IMR-90 (cell line): Measurements from ENCODE around the gene MCUB. TPM values are rescaled to one million over a fixed set of nuclear protein-coding genes. Genes with fewer than 3 reads are reported as not detected.

Experiments
- ATAC-seq: fragments of 200-7000 bp; cut with Tn5 transposase; 2 replicates; pipeline ENCODE4 v1.9.1; 2020; ENCODE audit warnings: low read depth, mild to moderate bottlenecking, moderate library complexity
- BruUV-seq: library from RNA; stranded (reverse); fragments of 400-500 nt; replicated peaks from 2 replicates; lab custom pipeline; 2021; lab: Mats Ljungman, UMichigan
- CTCF ChIA-PET: fragments of 300-600 bp; formaldehyde crosslinking; extraction: SDS; loops from one replicate; lab custom pipeline; 2021; ENCODE audit warnings: antibody characterized with exemption; lab: Yijun Ruan, JAX
- POLR2A ChIA-PET: fragments of 300-600 bp; sonication (Branson Sonifier 250); formaldehyde crosslinking; loops from one replicate; lab custom pipeline; 2022; ENCODE audit warnings: antibody characterized with exemption; ENCODE audit not compliant: unreplicated experiment; lab: Charles Lee
- DNase-seq: peaks from one replicate; pipeline ENCODE4 v3.0.0; 2013
- H2AFZ ChIP-seq: replicated peaks from 2 replicates; pipeline ENCODE3; 2013; ENCODE audit warnings: low read length, mild to moderate bottlenecking; ENCODE audit not compliant: poor library complexity
- H2AK5ac ChIP-seq: 2 replicates; pipeline ENCODE4 v1.6.1; 2013; ENCODE audit warnings: low read depth, low read length, inconsistent platforms
- H2AK9ac ChIP-seq: replicated peaks from 2 replicates; pipeline ENCODE3; 2013; ENCODE audit warnings: mild to moderate bottlenecking, low read depth, low read length, moderate library complexity; ENCODE audit not compliant: poor library complexity
- H2BK120ac ChIP-seq: 2 replicates; pipeline ENCODE4 v1.6.1; 2013; ENCODE audit warnings: low read depth, low read length, inconsistent platforms
- H2BK15ac ChIP-seq: 3 replicates; pipeline ENCODE4 v1.6.1; 2013; ENCODE audit warnings: low read depth, low read length, inconsistent platforms
- H2BK20ac ChIP-seq: 2 replicates; pipeline ENCODE4 v1.6.1; 2013; ENCODE audit warnings: low read depth, mild to moderate bottlenecking, inconsistent platforms, low read length, moderate library complexity
- H2BK5ac ChIP-seq: 2 replicates; pipeline ENCODE4 v1.6.1; 2013; ENCODE audit warnings: mild to moderate bottlenecking, low read depth, low read length, inconsistent platforms; ENCODE audit not compliant: poor library complexity, severe bottlenecking
- H3K14ac ChIP-seq: replicated peaks from 2 replicates; pipeline ENCODE4 v1.6.1; 2013; ENCODE audit warnings: low read depth, low read length, inconsistent platforms
- H3K18ac ChIP-seq: 2 replicates; pipeline ENCODE4 v1.6.1; 2013; ENCODE audit warnings: low read depth, low read length, control low read depth
- H3K23ac ChIP-seq: 2 replicates; pipeline ENCODE4 v1.6.1; 2013; ENCODE audit warnings: low read depth, low read length, inconsistent platforms
- H3K27ac ChIP-seq: 2 replicates; pipeline ENCODE4 v1.5.1; 2013; ENCODE audit warnings: mild to moderate bottlenecking, control low read depth, low read length; ENCODE audit not compliant: insufficient read depth
- H3K27me3 ChIP-seq: 2 replicates; pipeline ENCODE4 v1.6.1; 2013; ENCODE audit warnings: low read length; ENCODE audit not compliant: control insufficient read depth, insufficient read depth
- H3K36me3 ChIP-seq: 2 replicates; pipeline ENCODE4 v1.6.1; 2013; ENCODE audit warnings: low read length, mixed read lengths; ENCODE audit not compliant: control insufficient read depth, insufficient read depth
- H3K4ac ChIP-seq: 2 replicates; pipeline ENCODE4 v1.6.1; 2013; ENCODE audit warnings: low read depth, low read length, inconsistent platforms
- H3K4me1 ChIP-seq: 2 replicates; pipeline ENCODE4 v1.6.1; 2013; ENCODE audit warnings: low read length, mixed read lengths; ENCODE audit not compliant: control insufficient read depth, insufficient read depth
- H3K4me2 ChIP-seq: 2 replicates; pipeline ENCODE4 v1.6.1; 2013; ENCODE audit warnings: low read depth, mild to moderate bottlenecking, control low read depth, low read length, moderate library complexity
- H3K4me3 ChIP-seq: 2 replicates; pipeline ENCODE4 v1.5.1; 2013; ENCODE audit warnings: low read depth, mild to moderate bottlenecking, control low read depth, low read length, moderate library complexity; ENCODE audit not compliant: insufficient read depth
- H3K56ac ChIP-seq: 2 replicates; pipeline ENCODE4 v1.6.1; 2013; ENCODE audit warnings: low read length, inconsistent platforms; ENCODE audit not compliant: insufficient read depth; ENCODE audit errors: extremely low read depth
- H3K79me1 ChIP-seq, 2 experiments: 2 replicates each; pipeline ENCODE4 v1.6.1; 2013; ENCODE audit warnings: low read length in 2 of 2, inconsistent platforms in 1 of 2, low read depth in 1 of 2
- H3K9ac ChIP-seq: 2 replicates; pipeline ENCODE4 v1.6.1; 2013; ENCODE audit warnings: low read depth, low read length, control low read depth
- H3K9me1 ChIP-seq: 2 replicates; pipeline ENCODE4 v1.6.1; 2013; ENCODE audit warnings: low read length, inconsistent platforms; ENCODE audit not compliant: insufficient read depth
- H3K9me3 ChIP-seq: 2 replicates; pipeline ENCODE4 v1.6.1; 2013; ENCODE audit warnings: low read length; ENCODE audit not compliant: control insufficient read depth, insufficient read depth
- H4K20me1 ChIP-seq: 2 replicates; pipeline ENCODE4 v1.6.1; 2013; ENCODE audit warnings: low read length, inconsistent platforms; ENCODE audit not compliant: insufficient read depth
- H4K5ac ChIP-seq: 2 replicates; pipeline ENCODE4 v1.6.1; 2013; ENCODE audit warnings: mild to moderate bottlenecking, low read depth, low read length, control low read depth
- H4K8ac ChIP-seq, 2 experiments: 2 replicates each; pipeline ENCODE4 v1.6.1; 2013; ENCODE audit warnings: low read depth in 2 of 2, low read length in 2 of 2, control low read depth in 1 of 2, inconsistent platforms in 1 of 2
- H4K91ac ChIP-seq: 2 replicates; pipeline ENCODE4 v1.6.1; 2013; ENCODE audit warnings: low read depth, low read length, inconsistent platforms; ENCODE audit not compliant: insufficient read depth
- BHLHE40 ChIP-seq: fragments of 150-350 bp; IDR thresholded peaks from 2 replicates; pipeline ENCODE4 v1.6.1; 2016; ENCODE audit warnings: mild to moderate bottlenecking, low read depth, low read length
- CEBPB ChIP-seq: IDR thresholded peaks from 2 replicates; pipeline ENCODE4 v1.6.1; 2012; ENCODE audit warnings: low read depth, low read length, improper control_type of control experiment
- CHD1 ChIP-seq: IDR thresholded peaks from 2 replicates; pipeline ENCODE4 v1.6.1; 2012; ENCODE audit warnings: low read depth, low read length, improper control_type of control experiment
- ELK1 ChIP-seq: fragments of 150-350 bp; IDR thresholded peaks from 2 replicates; pipeline ENCODE4 v1.6.1; 2016; ENCODE audit warnings: low read depth, mild to moderate bottlenecking, low read length, moderate library complexity, borderline replicate concordance
- MAFK ChIP-seq: IDR thresholded peaks from 2 replicates; pipeline ENCODE4 v1.6.1; 2012; ENCODE audit warnings: low read depth, low read length, improper control_type of control experiment
- MXI1 ChIP-seq: IDR thresholded peaks from 2 replicates; pipeline ENCODE4 v1.6.1; 2012; ENCODE audit warnings: low read depth, mild to moderate bottlenecking, low read length, moderate library complexity, borderline replicate concordance
- NFE2L2 ChIP-seq: fragments of 150-350 bp; IDR thresholded peaks from 2 replicates; pipeline ENCODE4 v1.6.1; 2016; ENCODE audit warnings: low read depth, mild to moderate bottlenecking, low read length
- POLR2A ChIP-seq: IDR thresholded peaks from 2 replicates; pipeline ENCODE4 v1.6.1; 2012; ENCODE audit warnings: mild to moderate bottlenecking, low read depth, low read length
- RAD21 ChIP-seq: IDR thresholded peaks from 2 replicates; pipeline ENCODE4 v1.6.1; 2012; ENCODE audit warnings: low read length, improper control_type of control experiment
- RCOR1 ChIP-seq: IDR thresholded peaks from 2 replicates; pipeline ENCODE4 v1.6.1; 2012; ENCODE audit warnings: mild to moderate bottlenecking, low read length, improper control_type of control experiment; ENCODE audit not compliant: insufficient replicate concordance
- RFX5 ChIP-seq: IDR thresholded peaks from 2 replicates; pipeline ENCODE4 v1.8.0; 2012; ENCODE audit warnings: low read depth, mild to moderate bottlenecking, low read length, moderate library complexity
- SMC3 ChIP-seq: fragments of 150-350 bp; IDR thresholded peaks from 2 replicates; pipeline ENCODE4 v1.6.1; 2016; ENCODE audit warnings: low read depth, mild to moderate bottlenecking, antibody characterized with exemption, low read length, moderate library complexity
- USF2 ChIP-seq: fragments of 150-350 bp; IDR thresholded peaks from 2 replicates; pipeline ENCODE4 v1.6.1; 2017; ENCODE audit warnings: mild to moderate bottlenecking, antibody characterized with exemption, low read length, low read depth
- WGBS, 2 experiments: methylation state at CpG; one replicate each; pipeline versions ENCODE4 v1.1.5 to v1.1.7; 2013; ENCODE audit warnings: missing lambda C conversion rate in 2 of 2; ENCODE audit not compliant: insufficient read length in 1 of 2; ENCODE audit errors: extremely low coverage in 2 of 2; 5-methylcytosine and 5-hydroxymethylcytosine counted together
- dilution Hi-C: fragments of 300-500 bp; cut with HindIII; formaldehyde crosslinking; loops from one replicate; pipeline ENCODE4 v1.14.3; 2018; ENCODE audit warnings: low sequenced_read_pairs; ENCODE audit not compliant: unreplicated experiment
- in situ Hi-C: fragments of 300-500 bp; cut with MboI; formaldehyde crosslinking; loops from 3 replicates; pipeline ENCODE4 v1.14.3; 2019; ENCODE audit warnings: low sequenced_read_pairs, inconsistent platforms, mixed read lengths
- intact Hi-C: fragments of 100-400 bp; cut with micrococcal nuclease; formaldehyde crosslinking; loops from 2 replicates; pipeline ENCODE4 v1.10.0; 2022
- polyA plus RNA-seq, 3 experiments: library from polyadenylated mRNA; depleted of rRNA; stranded (reverse); fragments of >200 nt; gene quantifications; 2 replicates each; pipeline ENCODE4 v1.2.3, GENCODE V29; 2012; ENCODE audit warnings: low replicate concordance in 1 of 3
- total RNA-seq: library from RNA; depleted of rRNA; stranded (reverse); fragments of >200 nt; gene quantifications from 2 replicates; pipeline ENCODE4 v1.2.3, GENCODE V29; 2012

MCUB gene
- total and polyA plus RNA-seq, 2 of the 4 experiments (the other 2 are of a cell fraction), result 18.5 to 20.4 TPM

GRCh38 chr4:109665783-109666485 is 105.9 kb downstream of the MCUB start:
- no peak for ATAC-seq
- WGBS, 2 experiments, result 100% methylated on average over 1 of the region's 5 CpGs; no CpG with 5 or more reads in 1 of the 2 experiments
- dilution Hi-C loops, result no loop called here

More at GRCh38 chr4:109665783-109666485, 105.9 kb downstream of the MCUB start:
- no peak overlapping the region for H2BK20ac ChIP-seq
- H4K20me1 ChIP-seq, result no peaks in the 10 kb centered on the region
- H3K9ac ChIP-seq, result no peak overlapping the region
- H3K79me1 ChIP-seq, result no peaks in the 10 kb centered on the region
- H3K27ac ChIP-seq, result no peak overlapping the region
- no peak overlapping the region for H3K56ac ChIP-seq
- no peaks in the 10 kb centered on the region for H3K9me1 ChIP-seq
- no peak overlapping the region for H4K91ac ChIP-seq
- no peak overlapping the region for H3K4ac ChIP-seq
- H3K27me3 ChIP-seq, result no peaks in the 10 kb centered on the region
- H4K5ac ChIP-seq, result no peak overlapping the region
- no peak overlapping the region for H2AK9ac ChIP-seq
- no peak overlapping the region for H4K8ac ChIP-seq
- H3K4me3 ChIP-seq, result no peak overlapping the region
- intact Hi-C loops (no loop called here), in situ Hi-C loops (no loop called here)
- H3K9me3 ChIP-seq, result no peaks in the 10 kb centered on the region
- CTCF ChIA-PET, result no interaction called here
- no peak overlapping the region for H3K4me2 ChIP-seq
- no peak overlapping the region for H2BK120ac ChIP-seq
- H3K36me3 ChIP-seq, result 0 out of 2 replicates have a peak, but pooled peaks cover 1% of the 10 kb centered on the region
- no peak overlapping the region for H2BK5ac ChIP-seq
- POLR2A ChIA-PET, result no interaction called here
- H3K18ac ChIP-seq, result no peak overlapping the region
- no peak overlapping the region for H2AFZ ChIP-seq
- H2AK5ac ChIP-seq, result no peak overlapping the region
- TF ChIP-seq SMC3 (no peak), CHD1 (no peak), CEBPB (no peak), BHLHE40 (no peak), USF2 (no peak), POLR2A (no peak), RCOR1 (no peak), NFE2L2 (no peak), ELK1 (no peak), MAFK (no peak), RAD21 (no peak), MXI1 (no peak), RFX5 (no peak)
- H3K23ac ChIP-seq, result no peak overlapping the region
- H3K4me1 ChIP-seq, result no peaks in the 10 kb centered on the region
- DNase-seq, result no peak
- no peak overlapping the region for H3K14ac ChIP-seq
- no TSS peak for BruUV-seq
- no peak overlapping the region for H2BK15ac ChIP-seq
